Adipose tissue (tissue), 3 donors: ENCODE measurements around the gene SPINK5. TPM values are rescaled to one million over a fixed set of nuclear protein-coding genes. Genes with fewer than 3 reads are reported as not detected.

Experiments
- H3K27ac ChIP-seq: one replicate; pipeline ENCODE4 v1.5.1; 2013; ENCODE audit warnings: low read depth, low read length
- WGBS, 3 donors: extraction: QIAGEN DNeasy Blood & Tissue Kit; methylation state at CpG; one replicate each; pipeline ENCODE4 v1.1.7; 2013; 5-methylcytosine and 5-hydroxymethylcytosine counted together
- polyA plus RNA-seq, 3 donors: library from polyadenylated mRNA; stranded (reverse); fragments of 200-250 nt; gene quantifications; one replicate each; pipeline ENCODE4 v1.2.3, GENCODE V29; 2013
- donor health status: healthy with polysubstance abuse.
- donor health status: Bipolar disorder and iron deficiency.
- donor health status: healthy.

SPINK5 gene
- polyA plus RNA-seq, 3 donors, result 0.41 to 1.2 (median 0.98) TPM

- H3K27ac ChIP-seq, result no peak overlapping the region
- 82 to 91% (median 86%) methylated on average over 1 of the region's 1 CpG for WGBS, 3 donors
Measured at GRCh38 chr5:148163345-148163744, 99.6 kb downstream of the SPINK5 start.

- H3K27ac ChIP-seq, result no peak overlapping the region
- 81 to 87% (median 84%) methylated on average over 4 of the region's 4 CpGs for WGBS, 3 donors
Measured at GRCh38 chr5:148166550-148167283, 102.9 kb downstream of the SPINK5 start.

GRCh38 chr5:148168246-148168645 lies 104.5 kb downstream of the SPINK5 start, which contains the start of gene SPINK14:
Gene SPINK14, plus strand, starts transcription at chr5:148168546. Its CDS starts 1,187 bp downstream, at chr5:148169733.
- no peak within 1 kb of the TSS for H3K27ac ChIP-seq
- WGBS, 3 donors, result 86 to 100% (median 98%) methylated on average over 1 of the region's 1 CpG

GRCh38 chr5:148172377-148172776 lies 108.6 kb downstream of the SPINK5 start:
- no peak overlapping the region for H3K27ac ChIP-seq
- 50 to 75% (median 68%) methylated on average over 2 of the region's 2 CpGs for WGBS, 3 donors

GRCh38 chr5:148176480-148176879 lies 112.7 kb downstream of the SPINK5 start:
- H3K27ac ChIP-seq, result no peak overlapping the region
- 42 to 60% (median 46%) methylated on average over 2 of the region's 2 CpGs for WGBS, 3 donors

GRCh38 chr5:148177207-148177606 lies 113.4 kb downstream of the SPINK5 start:
- 55 to 74% (median 56%) methylated on average over 1 of the region's 1 CpG for WGBS, 3 donors
- H3K27ac ChIP-seq, result no peak overlapping the region

GRCh38 chr5:148179234-148179824 lies 115.5 kb downstream of the SPINK5 start:
- H3K27ac ChIP-seq, result no peak overlapping the region
- 35 to 36% (median 35%) methylated on average over 3 of the region's 3 CpGs for WGBS, 3 donors

- 55 to 77% (median 57%) methylated on average over 3 of the region's 3 CpGs for WGBS, 3 donors
- no peak overlapping the region for H3K27ac ChIP-seq
Measured at GRCh38 chr5:148186248-148187003, 122.6 kb downstream of the SPINK5 start.

Other genes starting within 250 kb of the SPINK5 start
- gene SPINK1, start 232.3 kb upstream of the SPINK5 start, polyA plus RNA-seq, result over 10,000 TPM in 1 of 3 donors, 100 to 1,000 TPM in 1, 10 to 100 TPM in 1; 21.3 to 20,988 (median 136) TPM
- gene SCGB3A2, start 185.3 kb upstream of the SPINK5 start, polyA plus RNA-seq, result not detected
- gene C5orf46, start 157.4 kb upstream of the SPINK5 start, polyA plus RNA-seq, result under 1 TPM in 1 of 3 donors, not detected in 2; 0.24 TPM
- not detected for gene SPINK14, start 104.6 kb downstream of the SPINK5 start, polyA plus RNA-seq
- under 1 TPM in 1 of 3 donors, not detected in 2; 0.42 TPM for gene SPINK6, start 139.1 kb downstream of the SPINK5 start, polyA plus RNA-seq
- gene MARCOL, start 174.5 kb downstream of the SPINK5 start, polyA plus RNA-seq, result not detected
- under 1 TPM in 1 of 3 donors, not detected in 2; 0.15 TPM for gene SPINK13, start 204.8 kb downstream of the SPINK5 start, polyA plus RNA-seq
- 1 to 10 TPM in 1 of 3 donors, not detected in 2; 2.0 TPM for gene SPINK7, start 248.4 kb downstream of the SPINK5 start, polyA plus RNA-seq